ENCODE measurements around the gene CRX. TPM values are rescaled to one million over a fixed set of nuclear protein-coding genes. Genes with fewer than 3 reads are reported as not detected.

The CRX gene
- total RNA-seq, 4 donors from 2014 or later = not detected

GRCh38 chr19:47891923-47892666 lies 70.4 kb downstream of the CRX start:
- 30 to 57% methylated on average over 5 to 7 of the region's 7 CpGs for WGBS, 2 donors (ENCODE audit: low coverage in 1 of 2)
- no peaks in the 10 kb centered on the region for H3K36me3 ChIP-seq
- no peak for TF ChIP-seq POLR2A (IDR thresholded peaks at IDR 0.05)
- TF ChIP-seq POLR2AphosphoS5 (IDR thresholded peaks at IDR 0.05) = no peak
- TF ChIP-seq EP300 (IDR thresholded peaks at IDR 0.05) = no peak
- TF ChIP-seq CTCF (IDR thresholded peaks at IDR 0.05) = no peak
- no peak overlapping the region for H3K27ac ChIP-seq
- ATAC-seq = no peak
- H3K4me3 ChIP-seq = no peak overlapping the region
- H3K4me1 ChIP-seq = no peaks in the 10 kb centered on the region
- H3K27me3 ChIP-seq = no peaks in the 10 kb centered on the region
- peaks cover 0 to 14% (median 0%) of the 10 kb centered on the region in 3 donors for H3K9me3 ChIP-seq

Small RNA genes within 50 kb of the gene (small RNA-seq; reads per million reads assigned to genes)
- gene AC008745.1 = 0 reads per million in 4 donors

Other genes with a start within 250 kb of the CRX start
- gene ZNF541, start 248.8 kb upstream of the CRX start, total RNA-seq = under 1 TPM in 1 of 4 donors, not detected in 3; 0.05 TPM
- 10 to 100 TPM in 2 of 4 donors, 1 to 10 TPM in 2; 6.5 to 29.1 (median 11.5) TPM for gene BICRA, start 212.8 kb upstream of the CRX start, total RNA-seq
- gene EHD2, start 108.5 kb upstream of the CRX start, total RNA-seq = 100 to 1,000 TPM; 149 to 383 (median 159) TPM
- gene NOP53, start 76.4 kb upstream of the CRX start, total RNA-seq = 100 to 1,000 TPM; 332 to 592 (median 362) TPM
- gene SELENOW, start 43.2 kb upstream of the CRX start, total RNA-seq = 1,000 to 10,000 TPM; 1,196 to 1,646 (median 1,370) TPM
- not detected for gene TPRX1, start 17.4 kb upstream of the CRX start, total RNA-seq
- gene TPRX2, start 37.3 kb downstream of the CRX start, total RNA-seq = not detected
- gene SULT2A1, start 64.4 kb downstream of the CRX start, total RNA-seq = not detected
- gene BSPH1, start 170.2 kb downstream of the CRX start, total RNA-seq = not detected
- gene ELSPBP1, start 172.7 kb downstream of the CRX start, total RNA-seq = not detected
- not detected for gene CABP5, start 222.1 kb downstream of the CRX start, total RNA-seq